Stimulated activated CD4-positive, alpha-beta T cell treated with anti-CD3 and anti-CD28 coated beads, Interleukin-4, amount 100 ng/mL, for 48 hours (primary cell): ENCODE measurements around the gene KCNE2.
"Not testable (repeated sequence)": the region's sequence is repeated elsewhere in the genome, so short reads cannot be mapped to it uniquely, and the experiment has no call there.

Source experiments
- DNase-seq, 2 donors: peaks; one replicate each; pipeline ENCODE4 v3.0.0-alpha.2; 2020; ENCODE audit warnings: low read depth in 2 of 2

Gene KCNE2

DNA sequence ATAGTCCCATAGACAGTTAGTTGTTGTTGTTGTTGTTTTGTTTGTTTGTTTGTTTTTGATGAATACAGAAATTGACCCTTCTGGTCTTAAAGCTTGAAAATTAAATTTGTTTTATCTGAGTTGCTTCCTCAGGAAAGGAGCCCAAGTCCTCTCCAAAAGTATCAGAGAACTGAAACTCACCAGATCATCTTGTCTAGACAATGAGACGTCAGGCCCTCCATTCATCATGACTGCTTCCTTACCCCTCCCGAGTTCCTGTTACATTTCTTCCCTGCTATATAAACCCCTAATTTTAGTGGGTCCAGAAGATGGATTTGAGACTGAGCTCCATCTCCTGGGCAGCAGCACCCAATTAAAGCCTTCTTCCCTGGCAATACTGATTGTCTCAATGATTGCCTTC, 42.9 kb downstream of the KCNE2 start:
- DNase-seq, result not testable (repeated sequence)

DNA sequence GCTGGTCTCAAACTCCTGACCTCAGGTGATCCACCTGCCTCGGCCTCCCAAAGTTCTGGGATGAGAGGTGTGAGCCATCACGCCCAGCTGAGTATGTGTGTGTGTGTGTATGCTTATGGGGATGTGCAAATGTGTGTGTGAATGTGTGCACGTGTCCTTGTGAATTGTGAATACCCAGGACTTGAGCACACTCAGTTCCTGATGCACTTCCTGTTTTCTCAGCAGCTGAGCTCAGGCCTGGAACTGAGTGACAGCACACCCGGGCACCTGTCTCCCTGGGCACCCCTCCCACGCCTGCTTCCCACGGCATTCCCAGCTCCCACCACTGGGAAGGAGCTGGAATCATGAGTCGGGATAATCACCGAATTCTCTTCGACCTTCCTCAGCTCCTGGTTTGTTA, 43.5 kb downstream of the KCNE2 start:
- DNase-seq, result not testable (repeated sequence)

DNA sequence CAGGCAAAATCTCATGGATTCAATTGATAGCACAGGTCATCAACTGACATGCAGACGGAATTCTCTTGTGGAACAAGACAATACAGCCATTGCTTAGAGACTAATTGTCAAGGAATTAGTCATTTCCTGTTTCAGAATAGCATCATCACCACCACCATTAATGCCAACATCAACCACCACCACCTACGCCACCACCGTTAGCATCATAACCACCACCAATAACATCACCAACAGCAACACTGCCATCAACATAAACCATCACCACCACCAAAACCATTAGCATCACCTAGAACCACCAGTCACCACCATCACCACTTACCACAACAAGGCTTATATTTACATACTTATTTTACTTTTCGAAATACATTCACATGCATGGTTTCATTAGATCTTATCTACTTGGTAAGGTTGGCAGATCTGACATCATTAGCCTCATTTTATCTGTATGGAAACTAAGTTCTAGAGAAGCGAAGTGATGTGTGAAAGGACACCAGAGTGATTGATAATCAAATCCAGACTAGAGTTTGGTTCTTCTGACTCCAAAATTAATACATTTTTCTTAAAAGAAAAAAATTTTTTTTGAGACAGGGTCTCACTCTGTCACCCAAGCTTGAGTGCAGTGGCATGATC, 53.8 kb downstream of the KCNE2 start:
- DNase-seq, result not testable (repeated sequence)
